Activated CD8-positive, alpha-beta T cell treated with anti-CD3 and anti-CD28 coated beads, Interleukin-2, amount 10 ng/mL, durations not matched to agents 7 days and 5 days (primary cell): ENCODE measurements around the gene USP35. TPM values are rescaled to one million over a fixed set of nuclear protein-coding genes. Genes with fewer than 3 reads are reported as not detected.
"Not testable (repeated sequence)": the region's sequence is repeated elsewhere in the genome, so short reads cannot be mapped to it uniquely, and the experiment has no call there.

Source experiments
- ATAC-seq: fragments of 150-1000 bp; cut with Tn5 transposase; one replicate; pipeline ENCODE4 v1.10.0; 2021; ENCODE audit warnings: moderate library complexity
- CTCF ChIA-PET: fragments of 350-600 bp; sonication (Branson Sonifier 250); formaldehyde crosslinking; loops from one replicate; lab custom pipeline; 2021; ENCODE audit warnings: antibody characterized with exemption; lab: Charles Lee
- POLR2A ChIA-PET: fragments of 350-600 bp; sonication (Branson Sonifier 250); formaldehyde crosslinking; loops from one replicate; lab custom pipeline; 2021; ENCODE audit warnings: antibody characterized with exemption; lab: Charles Lee
- DNase-seq: peaks from one replicate; pipeline ENCODE4 v3.0.0-alpha.2; 2020
- H3K27ac Mint-ChIP-seq: one replicate; pipeline ENCODE4 v1.8.0; 2021; ENCODE audit warnings: mild to moderate bottlenecking, mixed read lengths
- H3K27me3 Mint-ChIP-seq: one replicate; pipeline ENCODE4 v1.8.0; 2021; ENCODE audit warnings: low read depth, mixed read lengths
- H3K36me3 Mint-ChIP-seq: one replicate; pipeline ENCODE4 v1.8.0; 2021; ENCODE audit warnings: low read depth, mixed read lengths
- H3K4me1 Mint-ChIP-seq: one replicate; pipeline ENCODE4 v1.8.0; 2021; ENCODE audit warnings: low read depth, mixed read lengths
- H3K4me3 Mint-ChIP-seq: one replicate; pipeline ENCODE4 v1.8.0; 2021; ENCODE audit warnings: mild to moderate bottlenecking, mixed read lengths
- H3K9me3 Mint-ChIP-seq: one replicate; pipeline ENCODE4 v1.8.0; 2022; ENCODE audit warnings: mixed read lengths; ENCODE audit not compliant: insufficient read depth
- total RNA-seq, 2 experiments: library from RNA; stranded (reverse); gene quantifications; one replicate each; pipeline ENCODE4 v1.2.3, GENCODE V29; 2021

USP35 gene
- total RNA-seq, 2 experiments from 2014 or later = 11.9 to 12.8 TPM

DNA sequence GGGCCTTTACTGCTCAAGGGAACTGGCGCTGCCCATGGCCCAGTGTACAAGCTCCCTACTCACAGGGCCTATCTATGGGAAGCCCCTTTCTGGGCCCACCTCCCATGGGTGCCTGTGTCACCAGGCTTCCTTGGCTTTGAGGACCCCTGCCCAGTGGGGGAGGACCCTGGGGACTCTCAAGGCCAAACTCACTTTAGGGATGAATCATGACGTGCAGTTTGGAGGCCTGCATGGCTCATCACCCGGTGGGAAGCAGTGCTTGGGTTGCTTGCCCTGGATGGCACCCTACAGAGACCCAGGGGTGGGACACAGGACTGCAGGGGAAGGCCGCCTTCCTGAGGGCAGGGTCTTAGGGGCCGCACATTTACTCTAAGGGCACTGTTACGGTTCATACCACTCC is 16.8 kb upstream of the USP35 start:
- ATAC-seq (no peak), DNase-seq (no peak)
- CTCF ChIA-PET = interaction anchor here (0.8 kb wide), 1 partner anchor 12 kb away, joined by 3 read pairs; no protein-coding TSS in a partner anchor
- no peaks in the 10 kb centered on the region for H3K4me1 Mint-ChIP-seq
- peaks cover 20% of the 10 kb centered on the region for H3K36me3 Mint-ChIP-seq
- H3K27me3 Mint-ChIP-seq = no peaks in the 10 kb centered on the region
- H3K4me3 Mint-ChIP-seq = no peak overlapping the region
- H3K27ac Mint-ChIP-seq = no peak overlapping the region
- POLR2A ChIA-PET = no interaction called here
- H3K9me3 Mint-ChIP-seq = no peaks in the 10 kb centered on the region

- H3K36me3 Mint-ChIP-seq = peaks cover 28% of the 10 kb centered on the region
- POLR2A ChIA-PET, H3K9me3 Mint-ChIP-seq, H3K27me3 Mint-ChIP-seq, DNase-seq, ATAC-seq, CTCF ChIA-PET, H3K27ac Mint-ChIP-seq, H3K4me3 Mint-ChIP-seq, H3K4me1 Mint-ChIP-seq: not testable (repeated sequence)
Measured at GRCh38 chr11:78175862-78176261, 12.9 kb upstream of the USP35 start.

GRCh38 chr11:78176605-78177141 is 12.0 kb upstream of the USP35 start:
- Mint-ChIP-seq H3K36me3 (peaks cover 34% of the 10 kb centered on the region), H3K27me3 (no peaks in the 10 kb centered on the region), H3K4me3 (no peak overlapping the region), H3K9me3 (peaks cover 3% of the 10 kb centered on the region), H3K4me1 (no peaks in the 10 kb centered on the region), H3K27ac (no peak overlapping the region)
- CTCF ChIA-PET = no interaction called here
- no peak for ATAC-seq
- POLR2A ChIA-PET = no interaction called here
- DNase-seq = no peak

- peaks cover 3% of the 10 kb centered on the region for H3K9me3 Mint-ChIP-seq
- no peaks in the 10 kb centered on the region for H3K4me1 Mint-ChIP-seq
- no peak overlapping the region for H3K27ac Mint-ChIP-seq
- H3K36me3 Mint-ChIP-seq = peaks cover 34% of the 10 kb centered on the region
- POLR2A ChIA-PET = no interaction called here
- no peak overlapping the region for H3K4me3 Mint-ChIP-seq
- CTCF ChIA-PET = no interaction called here
- DNase-seq = no peak
- ATAC-seq = no peak
- no peaks in the 10 kb centered on the region for H3K27me3 Mint-ChIP-seq
Measured at GRCh38 chr11:78177216-78177615, 11.5 kb upstream of the USP35 start.

DNA sequence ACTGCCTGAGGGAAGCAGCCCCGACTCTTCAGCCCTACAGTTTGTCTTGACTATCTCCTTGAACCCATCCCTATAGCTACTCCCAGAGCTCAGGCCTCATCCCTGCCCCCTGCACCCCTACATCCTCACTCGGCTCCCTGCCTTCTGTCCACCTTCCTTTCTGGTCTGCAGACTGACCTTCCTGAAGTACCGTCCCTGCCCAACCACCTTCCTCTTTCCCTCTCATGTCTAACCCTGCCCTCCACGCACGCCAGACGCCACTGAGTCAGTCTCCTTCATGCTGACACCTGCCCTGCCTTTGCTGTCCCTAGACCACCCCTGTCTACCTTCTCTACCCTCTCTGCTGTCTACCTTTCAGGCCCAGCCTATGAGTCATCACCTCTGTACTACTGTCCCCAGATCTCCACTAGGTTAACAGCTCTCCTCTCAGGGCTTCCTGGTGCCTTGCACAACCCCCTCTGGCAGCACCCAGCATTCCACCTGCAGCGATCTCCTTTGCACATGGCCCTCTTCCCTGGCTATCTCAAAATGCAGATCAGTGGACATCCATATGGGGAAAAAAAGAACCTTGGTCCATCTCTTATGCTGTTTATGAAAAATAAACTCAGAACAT is 9.2 kb upstream of the USP35 start:
- DNase-seq = no peak
- Mint-ChIP-seq H3K9me3 (peaks cover 3% of the 10 kb centered on the region), H3K27ac (no peak overlapping the region), H3K4me3 (no peak overlapping the region), H3K27me3 (no peaks in the 10 kb centered on the region), H3K36me3 (peaks cover 27% of the 10 kb centered on the region), H3K4me1 (no peaks in the 10 kb centered on the region)
- POLR2A ChIA-PET = no interaction called here
- no peak for ATAC-seq
- CTCF ChIA-PET = no interaction called here

- H3K9me3 Mint-ChIP-seq = peaks cover 3% of the 10 kb centered on the region
- no peak for ATAC-seq
- H3K27ac Mint-ChIP-seq = no peak overlapping the region
- DNase-seq = no peak
- H3K27me3 Mint-ChIP-seq = no peaks in the 10 kb centered on the region
- POLR2A ChIA-PET = no interaction called here
- H3K4me3 Mint-ChIP-seq = no peak overlapping the region
- CTCF ChIA-PET = no interaction called here
- H3K4me1 Mint-ChIP-seq = no peaks in the 10 kb centered on the region
- H3K36me3 Mint-ChIP-seq = peaks cover 27% of the 10 kb centered on the region
Measured at GRCh38 chr11:78180751-78181150, 8.0 kb upstream of the USP35 start.

- peaks cover 3% of the 10 kb centered on the region for H3K9me3 Mint-ChIP-seq
- H3K4me3 Mint-ChIP-seq = no peak overlapping the region
- ChIA-PET CTCF (no interaction called here), POLR2A (no interaction called here)
- peaks cover 25% of the 10 kb centered on the region for H3K36me3 Mint-ChIP-seq
- DNase-seq (no peak), ATAC-seq (no peak)
- no peaks in the 10 kb centered on the region for H3K27me3 Mint-ChIP-seq
- H3K27ac Mint-ChIP-seq = no peak overlapping the region
- H3K4me1 Mint-ChIP-seq = no peaks in the 10 kb centered on the region
Measured at GRCh38 chr11:78181185-78181584, 7.5 kb upstream of the USP35 start.

DNA sequence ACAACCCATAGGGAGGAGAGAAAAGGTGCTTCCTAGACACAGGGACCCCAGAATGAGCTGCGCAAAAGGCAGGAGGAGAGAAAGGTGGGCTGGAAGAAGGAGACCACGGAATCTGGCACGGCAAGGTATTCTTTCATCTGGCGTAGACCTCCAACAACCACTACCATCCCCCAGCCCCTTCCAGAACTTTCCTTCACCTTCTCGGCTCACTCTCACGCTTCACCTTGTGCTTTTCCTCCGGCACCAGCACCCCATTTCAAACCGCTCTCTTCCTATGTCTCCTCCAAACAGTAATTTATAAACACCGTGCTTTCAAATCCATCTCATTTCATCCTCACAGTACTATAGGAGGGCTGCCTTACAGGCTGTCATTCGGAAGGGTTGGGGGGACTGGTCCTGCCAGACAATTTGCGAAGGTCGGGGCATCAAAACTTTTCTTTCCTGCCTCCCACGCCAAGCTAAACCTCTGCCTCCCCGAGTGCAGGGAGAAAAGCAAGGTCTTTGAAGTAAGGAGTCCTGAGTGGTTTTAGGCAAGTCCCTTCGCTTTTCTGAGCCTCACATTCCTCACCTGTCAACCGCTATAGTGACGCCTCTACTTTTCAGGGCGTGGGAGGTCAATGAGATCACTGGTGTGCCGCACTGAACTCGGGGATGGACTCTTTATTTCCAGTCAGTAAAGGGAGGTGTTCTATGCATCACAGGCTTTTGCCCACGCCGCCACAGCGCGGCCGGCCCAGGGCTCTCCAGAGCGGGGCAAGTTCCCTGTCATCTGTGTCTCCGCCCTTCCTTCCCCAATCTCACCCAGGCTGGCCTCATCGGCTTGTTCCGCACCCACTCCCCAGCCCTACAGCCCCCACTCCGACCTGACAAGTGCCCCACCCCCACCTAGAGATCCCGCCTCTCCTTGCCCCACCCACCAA is 1.1 kb upstream of the USP35 start:
- Mint-ChIP-seq H3K27me3 (no peaks in the 10 kb centered on the region), H3K9me3 (no peaks in the 10 kb centered on the region), H3K36me3 (peaks cover 18% of the 10 kb centered on the region), H3K27ac (peak overlapping the region; percentile 93), H3K4me1 (peaks cover 45% of the 10 kb centered on the region), H3K4me3 (peak overlapping the region; percentile 99)
- CTCF ChIA-PET = interaction anchor here (1.6 to 3.8 kb wide), 5 partner anchors 15 to 377 kb away, joined by 5 to 20 read pairs (median 11); partner anchors contain the start of gene ALG8
- POLR2A ChIA-PET = interaction anchor here (0.7 to 2.1 kb wide), 5 partner anchors 11 to 205 kb away, joined by 3 to 10 read pairs (median 4); partner anchors contain the start of gene ALG8
- ATAC-seq (peak; percentile 45), DNase-seq (no peak)

DNA sequence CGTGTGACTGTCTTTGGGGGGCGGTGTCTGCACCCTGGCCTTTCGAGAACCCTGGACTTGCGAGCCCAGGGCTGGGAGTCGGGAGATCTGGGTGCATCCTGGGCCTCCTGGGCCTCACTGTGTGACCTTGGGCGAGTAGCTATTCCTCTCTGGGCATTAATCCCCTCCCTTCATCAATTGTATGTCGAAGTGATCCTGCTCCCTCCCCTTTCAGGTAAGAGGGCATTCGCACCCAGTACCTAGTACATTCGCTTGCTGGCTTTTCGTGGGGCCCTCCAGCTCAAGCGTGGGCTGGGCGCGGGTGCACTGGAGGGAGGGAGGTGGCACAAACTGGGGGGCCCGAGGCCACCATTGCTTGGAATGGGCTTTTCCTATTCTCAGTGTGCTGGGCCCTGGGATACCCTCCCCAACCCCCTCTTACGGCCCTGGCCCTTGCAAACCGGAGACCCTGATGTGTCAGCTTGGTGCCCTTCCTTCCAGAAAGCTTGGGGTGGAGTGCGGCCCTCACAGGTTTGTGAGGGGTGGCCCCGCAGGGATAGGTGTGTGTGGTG is 530 bp downstream of the USP35 start:
- H3K9me3 Mint-ChIP-seq = no peaks in the 10 kb centered on the region
- H3K27me3 Mint-ChIP-seq = no peaks in the 10 kb centered on the region
- peak; percentile 28 for DNase-seq
- ChIA-PET CTCF (interaction anchor here (0.6 to 3.8 kb wide), 9 partner anchors 10 to 457 kb away, joined by 3 to 20 read pairs (median 5); partner anchors contain the start of gene ALG8), POLR2A (interaction anchor here (0.9 to 2.1 kb wide), 4 partner anchors 11 to 50 kb away, joined by 4 to 10 read pairs (median 6); partner anchors contain the start of gene ALG8)
- ATAC-seq = no peak
- H3K4me3 Mint-ChIP-seq = peak overlapping the region; percentile 99
- H3K27ac Mint-ChIP-seq = peak overlapping the region; percentile 93
- peaks cover 57% of the 10 kb centered on the region for H3K4me1 Mint-ChIP-seq
- peaks cover 18% of the 10 kb centered on the region for H3K36me3 Mint-ChIP-seq

- Mint-ChIP-seq H3K4me1 (peaks cover 63% of the 10 kb centered on the region), H3K4me3 (peak overlapping the region; percentile 99), H3K27me3 (no peaks in the 10 kb centered on the region), H3K36me3 (peaks cover 21% of the 10 kb centered on the region), H3K9me3 (no peaks in the 10 kb centered on the region), H3K27ac (peak overlapping the region; percentile 93)
- DNase-seq (no peak), ATAC-seq (no peak)
- ChIA-PET CTCF (interaction anchor here (0.6 to 3.8 kb wide), 8 partner anchors 9 to 456 kb away, joined by 3 to 20 read pairs (median 5); partner anchors contain the start of gene ALG8), POLR2A (interaction anchor here (0.9 to 2.1 kb wide), 4 partner anchors 10 to 50 kb away, joined by 4 to 10 read pairs (median 6); partner anchors contain the start of gene ALG8)
Measured at GRCh38 chr11:78189851-78190250, 1.1 kb downstream of the USP35 start.

- Mint-ChIP-seq H3K4me3 (peak overlapping the region; percentile 99), H3K27ac (peak overlapping the region; percentile 1)
Measured at GRCh38 chr11:78190374-78190773, 1.7 kb downstream of the USP35 start.

More at GRCh38 chr11:78190374-78190773, 1.7 kb downstream of the USP35 start:
- POLR2A ChIA-PET = interaction anchor here (1.5 to 2.0 kb wide), 2 partner anchors 10 to 13 kb away, joined by 5 to 10 read pairs; no protein-coding TSS in a partner anchor
- Mint-ChIP-seq H3K9me3 (no peaks in the 10 kb centered on the region), H3K36me3 (peaks cover 22% of the 10 kb centered on the region), H3K4me1 (peaks cover 67% of the 10 kb centered on the region), H3K27me3 (no peaks in the 10 kb centered on the region)
- DNase-seq (no peak), ATAC-seq (no peak)
- CTCF ChIA-PET = interaction anchor here (1.0 to 3.8 kb wide), 6 partner anchors 9 to 374 kb away, joined by 3 to 20 read pairs (median 8); partner anchors contain the start of gene ALG8
